WERI-Rb-1 (cell line): ENCODE measurements around the gene ATP9A.
A peak's percentile ranks its signal among the peaks of the same experiment; 100 is the strongest.
"Not testable (repeated sequence)": the region's sequence is repeated elsewhere in the genome, so short reads cannot be mapped to it uniquely, and the experiment has no call there.

Experiments
- DNase-seq: peaks from one replicate; pipeline ENCODE4 v3.0.0-alpha.2; 2020
- H3K27ac ChIP-seq: fragments of 250-450 bp; sonication (Bioruptor Pico); 2 replicates; pipeline ENCODE4 v1.5.1; 2020; ENCODE audit warnings: mild to moderate bottlenecking, moderate library complexity
- H3K27me3 ChIP-seq: fragments of 250-450 bp; sonication (Bioruptor Pico); 2 replicates; pipeline ENCODE4 v1.5.1; 2021; ENCODE audit warnings: mild to moderate bottlenecking, low read depth, moderate library complexity; ENCODE audit not compliant: insufficient read depth, severe bottlenecking
- H3K36me3 ChIP-seq: fragments of 250-450 bp; sonication (Bioruptor Pico); 2 replicates; pipeline ENCODE4 v1.5.1; 2020; ENCODE audit warnings: mild to moderate bottlenecking, moderate library complexity
- H3K4me3 ChIP-seq: 2 replicates; pipeline ENCODE4 v1.5.1; 2011; ENCODE audit warnings: low read depth, mild to moderate bottlenecking, control low read depth, low read length
- H3K9me3 ChIP-seq: fragments of 250-450 bp; sonication (Bioruptor Pico); 2 replicates; pipeline ENCODE4 v1.5.1; 2021; ENCODE audit warnings: mild to moderate bottlenecking, moderate library complexity; ENCODE audit not compliant: severe bottlenecking
- TF ChIP-seq, protein P1 (sequence below): IDR thresholded peaks from 2 replicates; pipeline ENCODE4 v1.5.1; 2011; ENCODE audit warnings: low read depth, mild to moderate bottlenecking, control low read depth, inconsistent platforms, low read length

The ATP9A gene

DNA sequence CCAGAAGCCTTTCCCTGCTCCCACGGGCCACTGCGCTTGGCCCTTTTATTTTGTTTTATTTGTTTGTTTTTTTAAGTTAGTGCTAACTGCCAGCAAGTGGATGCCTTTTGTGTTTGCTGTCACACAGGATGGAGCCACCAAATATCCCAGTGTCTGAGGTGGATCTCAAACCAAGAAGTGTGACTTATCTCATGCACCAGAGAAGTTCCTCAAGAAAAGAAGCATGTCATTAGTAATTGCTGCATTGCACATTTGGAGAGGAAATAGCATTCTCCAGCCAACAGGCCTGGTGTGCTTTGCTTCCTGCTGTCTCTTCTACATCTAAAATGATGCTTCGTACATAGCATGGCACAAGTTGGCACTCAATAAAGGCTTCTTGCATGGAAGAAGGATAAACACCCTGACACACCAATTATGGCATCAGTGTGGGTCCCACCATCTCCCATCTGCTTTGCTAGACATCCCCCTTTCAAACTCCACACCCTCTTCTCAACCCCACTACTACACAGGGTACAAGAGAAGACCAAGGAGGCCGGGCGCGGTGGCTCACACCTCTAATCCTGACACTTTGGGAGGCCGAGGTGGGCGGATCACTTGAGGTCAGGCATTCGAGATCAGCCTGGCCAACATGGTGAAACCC, 1.9 kb upstream of the ATP9A start:
- DNase-seq = no peak
- Histone ChIP-seq H3K4me3 (no peak overlapping the region), H3K36me3 (no peaks in the 10 kb centered on the region), H3K9me3 (no peaks in the 10 kb centered on the region), H3K27ac (no peak overlapping the region), H3K27me3 (no peaks in the 10 kb centered on the region)
- TF ChIP-seq, protein P1, sequence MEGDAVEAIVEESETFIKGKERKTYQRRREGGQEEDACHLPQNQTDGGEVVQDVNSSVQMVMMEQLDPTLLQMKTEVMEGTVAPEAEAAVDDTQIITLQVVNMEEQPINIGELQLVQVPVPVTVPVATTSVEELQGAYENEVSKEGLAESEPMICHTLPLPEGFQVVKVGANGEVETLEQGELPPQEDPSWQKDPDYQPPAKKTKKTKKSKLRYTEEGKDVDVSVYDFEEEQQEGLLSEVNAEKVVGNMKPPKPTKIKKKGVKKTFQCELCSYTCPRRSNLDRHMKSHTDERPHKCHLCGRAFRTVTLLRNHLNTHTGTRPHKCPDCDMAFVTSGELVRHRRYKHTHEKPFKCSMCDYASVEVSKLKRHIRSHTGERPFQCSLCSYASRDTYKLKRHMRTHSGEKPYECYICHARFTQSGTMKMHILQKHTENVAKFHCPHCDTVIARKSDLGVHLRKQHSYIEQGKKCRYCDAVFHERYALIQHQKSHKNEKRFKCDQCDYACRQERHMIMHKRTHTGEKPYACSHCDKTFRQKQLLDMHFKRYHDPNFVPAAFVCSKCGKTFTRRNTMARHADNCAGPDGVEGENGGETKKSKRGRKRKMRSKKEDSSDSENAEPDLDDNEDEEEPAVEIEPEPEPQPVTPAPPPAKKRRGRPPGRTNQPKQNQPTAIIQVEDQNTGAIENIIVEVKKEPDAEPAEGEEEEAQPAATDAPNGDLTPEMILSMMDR = no peak

DNA sequence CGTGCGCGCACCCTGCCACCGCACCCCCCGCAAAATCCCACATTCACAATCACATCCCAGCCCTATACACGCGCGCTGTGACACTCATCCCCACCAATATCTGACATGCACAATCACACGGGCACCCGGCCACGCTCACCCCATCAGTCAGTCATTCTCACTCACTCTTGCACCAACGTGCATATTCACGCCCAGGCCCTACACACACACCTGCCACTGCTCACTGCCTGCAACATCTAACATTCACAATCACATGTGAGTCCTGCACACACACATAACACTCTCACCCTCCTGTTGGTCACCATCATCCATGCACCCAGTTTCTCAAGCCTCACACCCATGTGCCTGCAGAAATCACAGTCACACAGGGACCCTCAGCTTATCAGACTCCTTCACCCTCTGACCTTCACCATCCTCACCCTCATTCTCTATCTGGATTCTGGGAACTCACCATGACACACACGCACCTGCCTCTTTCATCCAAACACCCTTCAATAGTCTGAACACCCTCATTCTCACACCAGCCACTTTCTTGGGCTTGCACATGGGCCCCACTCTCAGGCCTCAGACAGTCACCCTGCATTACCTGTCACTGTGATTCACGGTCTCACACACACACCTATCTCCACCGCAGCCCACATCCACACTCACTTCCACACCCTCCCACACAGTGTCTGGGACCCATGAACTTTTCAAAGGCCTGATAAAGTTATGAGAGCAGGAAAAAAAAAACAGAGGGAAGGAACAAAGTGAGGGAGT, 748 bp upstream of the ATP9A start:
- H3K9me3 ChIP-seq = no peaks in the 10 kb centered on the region
- no peak for DNase-seq
- no peaks in the 10 kb centered on the region for H3K36me3 ChIP-seq
- TF ChIP-seq, protein P1 = no peak
- no peaks in the 10 kb centered on the region for H3K27me3 ChIP-seq
- H3K4me3 ChIP-seq = peak overlapping the region; percentile 29
- H3K27ac ChIP-seq = no peak overlapping the region

DNA sequence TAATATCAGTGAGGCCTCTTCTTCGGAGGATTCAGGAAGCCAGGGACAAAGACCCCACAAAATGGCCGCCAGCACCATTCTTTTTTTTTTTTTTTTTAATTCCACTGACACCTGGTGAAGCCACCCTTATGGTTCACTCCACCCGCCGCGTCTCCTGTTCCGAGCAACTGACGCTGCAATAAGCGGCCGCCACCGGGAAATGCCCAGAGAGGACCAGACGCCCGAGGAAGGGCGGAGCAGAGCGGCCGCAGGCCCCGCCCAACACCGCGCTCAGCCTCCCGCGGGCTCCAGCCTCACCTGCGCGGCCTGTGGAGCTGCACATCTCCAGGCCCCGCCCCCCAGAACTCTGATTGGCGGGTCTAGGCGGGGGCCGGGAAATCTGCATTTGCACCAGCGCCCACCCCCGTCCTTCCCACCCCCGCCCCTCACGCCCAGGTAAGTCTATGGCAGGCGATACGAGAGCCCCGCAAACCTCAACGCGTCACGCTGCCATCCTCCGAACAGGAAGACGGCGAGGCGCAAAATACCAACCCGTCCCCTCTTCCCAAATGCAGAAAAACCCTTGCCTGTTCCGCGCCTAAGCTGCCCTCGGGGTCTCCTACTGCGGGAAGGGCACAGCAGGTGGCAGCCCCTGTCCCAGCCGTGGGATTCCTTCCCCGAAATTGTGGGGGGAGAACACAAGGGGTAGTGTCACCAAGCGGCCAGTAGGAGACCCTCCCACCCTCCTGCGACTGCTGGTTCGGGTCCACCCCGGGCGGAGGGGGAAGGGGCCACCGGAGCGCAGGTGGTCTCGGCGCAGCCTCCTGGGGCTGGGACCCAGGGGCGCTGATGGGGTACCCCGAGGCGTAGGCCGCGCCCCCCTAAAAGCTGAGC, 960 bp downstream of the ATP9A start:
- Histone ChIP-seq H3K27ac (peak overlapping the region; percentile 62), H3K9me3 (no peaks in the 10 kb centered on the region), H3K36me3 (no peaks in the 10 kb centered on the region), H3K27me3 (no peaks in the 10 kb centered on the region), H3K4me3 (peak overlapping the region; percentile 77)
- TF ChIP-seq, protein P1 = peak; percentile 68
- DNase-seq = peak; percentile 90

DNA sequence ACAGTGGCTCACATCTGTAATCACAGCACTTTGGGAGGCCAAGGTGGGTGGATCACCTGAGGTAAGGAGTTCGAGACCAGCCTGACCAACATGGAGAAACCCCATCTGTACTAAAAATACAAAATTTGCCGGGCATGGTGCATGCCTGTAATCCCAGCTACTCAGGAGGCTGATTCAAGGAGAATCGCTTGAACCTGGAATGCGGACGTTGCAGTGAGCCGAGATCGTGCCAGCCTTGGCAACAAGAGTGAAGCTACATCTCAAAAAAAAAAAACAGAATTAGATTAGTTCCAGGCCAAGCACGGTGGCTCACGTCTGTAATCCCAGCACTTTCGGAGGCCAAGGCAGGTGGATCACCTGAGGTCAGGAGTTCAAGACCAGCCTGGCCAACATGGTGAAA, 2.8 kb downstream of the ATP9A start:
- not testable (repeated sequence) for H3K27me3 ChIP-seq, H3K27ac ChIP-seq

DNA sequence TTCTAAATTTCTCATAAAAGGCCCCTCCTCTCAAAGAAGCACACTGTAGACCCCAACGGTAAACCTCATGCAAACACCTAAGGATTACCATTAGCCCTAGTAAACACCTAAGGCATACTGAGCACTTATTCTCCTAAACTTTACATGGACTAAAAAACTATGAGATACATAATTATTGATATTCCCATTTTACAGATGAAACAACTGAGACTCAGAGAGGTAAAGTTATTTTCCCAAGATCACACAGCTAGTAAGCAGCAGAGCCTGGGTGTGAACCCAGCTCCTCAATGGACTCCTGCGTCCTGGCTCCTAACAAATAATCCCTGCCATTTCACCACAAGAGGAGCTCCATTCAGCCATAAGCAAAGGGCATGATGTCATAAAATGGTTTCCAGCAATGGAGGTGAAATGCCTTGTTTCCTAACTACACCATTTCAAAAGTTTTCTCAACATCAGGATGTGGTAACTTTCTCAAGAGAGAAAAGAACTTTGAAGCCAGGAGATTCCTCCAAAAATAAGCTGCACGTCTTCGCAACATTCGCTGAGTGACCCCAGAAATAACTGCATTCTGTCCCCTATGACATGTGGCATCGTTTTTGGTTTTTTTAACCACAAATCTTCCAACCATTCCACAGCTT, 4.1 kb downstream of the ATP9A start:
- H3K36me3 ChIP-seq = no peaks in the 10 kb centered on the region
- no peak overlapping the region for H3K27ac ChIP-seq
- H3K4me3 ChIP-seq = no peak overlapping the region
- no peaks in the 10 kb centered on the region for H3K27me3 ChIP-seq
- TF ChIP-seq, protein P1 = no peak
- H3K9me3 ChIP-seq = no peaks in the 10 kb centered on the region
- DNase-seq = no peak

More for the DNA sequence above, 2.8 kb downstream of the ATP9A start:
- H3K4me3 ChIP-seq, H3K9me3 ChIP-seq, H3K36me3 ChIP-seq, DNase-seq: not testable (repeated sequence)
